Fibroblast of skin of abdomen (primary cell): ENCODE measurements around the gene DNAJC1.

Experiments
- DNase-seq: peaks from one replicate; pipeline ENCODE4 v3.0.0-alpha.2; 2013

The DNAJC1 gene

DNA sequence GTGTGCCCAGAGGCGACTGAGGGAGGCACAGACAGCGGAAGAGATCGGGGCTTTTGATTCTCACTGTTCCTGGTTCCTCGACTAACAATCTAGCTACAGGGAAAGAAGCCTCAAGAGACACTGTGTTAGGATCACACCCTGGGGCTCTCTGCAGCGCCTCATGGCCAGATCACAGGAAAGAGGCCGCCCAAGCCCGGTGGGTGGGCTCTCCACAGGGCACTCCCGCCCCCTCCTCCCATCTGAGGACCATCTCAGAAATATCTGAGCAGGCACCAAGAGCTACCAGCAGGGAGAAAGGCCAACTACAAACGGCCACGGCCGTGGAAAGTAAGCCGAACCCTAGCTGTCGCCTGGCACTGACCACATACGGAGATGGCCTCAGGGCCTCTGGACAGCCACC, 245.3 kb downstream of the DNAJC1 start:
- no peak for DNase-seq

DNA sequence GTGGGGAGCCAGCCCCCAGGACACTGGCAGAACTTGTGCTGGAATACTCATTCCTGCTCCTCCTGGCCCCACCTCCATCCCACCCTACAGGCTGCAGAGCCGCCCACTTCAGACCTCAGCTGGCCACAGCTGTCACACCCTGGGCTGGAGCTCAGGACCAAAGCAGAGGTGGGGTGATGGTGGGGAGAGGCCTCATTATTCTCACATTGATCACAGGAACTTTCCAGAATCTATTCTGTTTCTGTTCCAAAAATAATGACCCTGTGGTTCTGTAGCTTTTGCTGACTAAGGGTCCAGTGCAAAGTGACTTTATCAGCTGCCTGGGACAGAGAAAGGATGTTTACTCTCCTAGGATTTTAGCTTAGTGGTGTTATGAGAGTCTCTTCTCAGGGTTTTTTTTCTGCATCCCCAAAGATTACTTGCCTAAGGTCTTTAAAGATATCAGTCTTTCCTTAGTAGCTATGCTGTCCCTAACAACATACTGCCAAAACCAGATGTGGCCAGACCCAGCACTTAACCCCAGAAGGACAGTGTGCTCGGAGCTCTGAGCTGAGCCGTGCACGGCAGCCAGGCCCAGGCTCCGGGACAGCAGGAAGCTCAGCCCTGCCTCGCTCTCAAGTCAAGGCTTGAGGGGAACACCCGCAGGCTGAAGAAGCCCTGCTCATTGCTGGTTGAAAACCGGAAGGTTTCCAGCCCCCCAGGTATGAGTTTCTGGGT, 246.2 kb downstream of the DNAJC1 start:
- DNase-seq = no peak

DNA sequence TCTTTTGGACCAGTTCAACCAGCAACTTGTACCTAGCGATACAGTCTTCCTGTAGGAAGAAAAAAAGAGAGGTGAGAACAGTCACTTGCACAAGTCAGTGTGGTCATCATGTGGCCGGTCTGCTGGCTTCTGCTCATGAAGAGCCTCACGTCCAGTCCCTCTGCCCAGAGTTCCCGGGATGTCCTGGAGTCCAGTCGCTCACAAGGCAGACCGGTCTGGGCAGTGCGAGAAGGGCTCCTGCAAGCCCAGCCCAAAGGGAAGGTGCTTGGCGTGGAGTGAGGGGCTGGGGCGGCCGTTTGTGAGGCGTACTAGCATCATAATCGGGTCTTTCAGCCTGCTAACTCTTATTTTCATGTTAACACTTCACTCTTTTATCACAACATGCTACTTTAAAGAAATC, 246.8 kb downstream of the DNAJC1 start:
- no peak for DNase-seq

DNA sequence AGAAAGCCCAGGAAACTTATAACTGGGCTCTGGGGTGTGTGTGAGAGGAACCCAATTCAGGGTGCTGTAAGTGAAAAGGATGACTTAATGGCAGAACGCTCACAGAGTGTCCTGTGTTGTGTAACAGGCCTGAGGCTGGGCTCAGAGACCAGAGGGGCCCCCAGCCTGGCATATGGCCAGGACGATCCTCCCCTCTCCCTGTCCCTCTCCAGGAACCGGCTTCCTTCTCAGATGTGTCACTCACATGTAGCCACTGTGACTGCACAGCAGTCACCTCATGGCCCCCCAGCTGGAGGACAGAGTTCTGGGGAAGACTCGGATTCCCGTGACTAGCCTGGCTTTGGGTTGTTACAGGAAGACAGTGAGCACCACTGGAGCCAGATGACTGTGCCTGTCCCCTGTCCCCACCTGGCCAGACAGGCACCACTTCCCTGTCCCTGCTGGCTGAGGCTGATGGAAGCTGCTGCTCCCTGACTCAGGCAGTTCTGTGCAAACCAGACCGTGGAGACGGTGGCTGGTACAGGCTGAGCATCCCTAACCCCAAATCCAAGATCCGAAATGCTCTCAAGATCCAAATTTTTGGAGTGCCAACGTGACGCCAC, 249.0 kb downstream of the DNAJC1 start:
- no peak for DNase-seq

DNA sequence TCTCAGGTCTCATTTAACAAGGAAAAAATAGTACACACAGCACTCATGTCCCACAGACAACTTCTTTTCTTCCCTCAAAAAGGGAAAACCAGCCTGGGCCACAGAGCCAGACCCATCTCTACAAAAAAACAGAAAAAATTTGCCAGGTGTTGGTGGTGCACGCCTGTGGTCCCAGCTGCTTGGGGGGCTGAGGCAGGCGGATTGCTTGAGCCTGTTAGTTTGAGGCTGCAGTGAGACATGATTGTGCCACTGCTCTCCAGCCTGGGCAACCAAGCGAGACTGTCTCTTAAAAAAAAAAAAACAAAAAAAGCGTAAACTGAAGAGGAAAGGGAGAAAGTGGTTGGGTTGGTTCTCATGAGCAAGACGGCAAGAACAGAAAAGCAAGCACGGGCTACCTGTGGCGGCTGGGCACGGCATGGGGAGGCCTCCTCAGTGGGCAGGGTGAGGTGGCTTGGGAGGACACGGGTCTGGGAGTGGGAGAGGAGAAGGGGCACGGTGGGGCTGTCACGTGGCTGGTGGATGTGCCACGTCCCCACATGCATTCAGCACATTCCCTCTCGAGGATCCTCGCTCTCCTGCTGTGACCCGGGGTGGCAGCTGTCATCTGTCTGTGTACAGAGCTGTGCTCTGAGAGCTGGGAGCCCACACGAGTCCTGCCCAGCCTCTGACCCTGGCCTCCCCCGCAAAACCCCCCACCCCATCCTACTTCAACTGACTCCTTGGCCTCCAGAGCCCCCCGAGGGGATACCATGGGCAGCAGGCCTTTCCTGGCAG, 249.8 kb downstream of the DNAJC1 start:
- no peak for DNase-seq

DNA sequence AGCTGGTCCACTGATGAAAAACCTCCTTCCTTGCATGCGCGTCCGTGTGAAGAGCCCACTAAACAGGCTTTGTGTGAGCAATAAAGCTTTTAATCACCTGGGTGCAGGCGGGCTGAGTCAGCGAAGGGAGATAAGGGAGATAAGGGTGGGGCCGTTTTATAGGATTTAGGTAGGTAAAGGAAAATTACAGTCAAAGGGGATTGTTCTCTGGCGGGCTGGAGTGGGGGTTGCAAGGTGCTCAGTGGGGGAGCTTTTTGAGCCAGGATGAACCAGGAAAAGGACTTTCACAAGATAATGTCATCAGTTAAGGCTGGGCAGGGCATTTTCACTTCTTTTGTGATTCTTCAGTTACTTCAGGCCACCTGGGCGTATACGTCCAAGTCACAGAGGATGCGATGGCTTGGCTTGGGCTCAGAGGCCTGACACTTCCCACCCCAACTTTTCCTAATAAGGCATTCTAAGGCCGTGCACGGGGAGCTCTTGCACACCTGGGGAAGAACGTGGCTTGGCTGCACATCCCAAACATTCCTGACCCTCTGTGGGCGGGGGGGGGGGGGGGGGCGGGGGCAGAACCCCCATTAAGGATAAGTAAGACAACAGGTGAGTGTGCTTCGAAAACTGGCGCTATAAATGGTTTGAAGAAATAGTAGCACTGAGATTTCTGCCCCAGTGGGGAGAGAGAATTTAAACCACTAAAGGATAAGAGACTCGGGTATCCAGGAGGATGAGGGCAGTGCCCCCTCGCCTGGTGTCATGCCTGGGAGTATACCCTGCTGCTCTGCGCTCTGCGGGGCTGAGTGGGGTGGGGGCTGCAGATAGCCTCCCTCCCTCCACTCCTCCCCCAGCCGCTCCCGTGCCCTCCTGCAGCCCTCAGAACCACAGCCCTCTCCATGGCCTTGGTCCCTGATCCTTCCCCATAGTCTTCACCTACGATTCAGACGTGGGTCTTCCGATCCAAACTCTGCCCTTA, 251.9 kb downstream of the DNAJC1 start:
- DNase-seq = no peak

DNA sequence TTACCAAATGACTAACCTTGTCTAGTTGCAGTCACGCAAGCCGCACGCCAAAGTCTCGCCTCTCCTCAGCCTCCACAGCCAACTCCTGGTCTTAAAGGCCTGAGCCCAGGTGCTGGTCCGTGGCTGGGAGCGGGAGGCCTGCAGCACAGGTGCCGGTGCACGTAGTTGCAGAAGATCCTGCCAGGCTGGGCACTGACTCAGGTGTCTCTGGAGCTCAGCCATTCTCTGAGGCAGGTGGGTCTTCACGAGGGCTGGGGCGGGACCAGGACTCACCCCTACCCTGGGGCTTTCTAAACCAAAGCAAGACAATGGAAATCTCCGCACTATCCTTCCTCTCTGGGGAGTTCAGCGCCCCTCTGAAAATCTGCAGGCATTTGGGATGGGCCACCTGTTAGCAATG, 253.1 kb downstream of the DNAJC1 start:
- DNase-seq = no peak

DNA sequence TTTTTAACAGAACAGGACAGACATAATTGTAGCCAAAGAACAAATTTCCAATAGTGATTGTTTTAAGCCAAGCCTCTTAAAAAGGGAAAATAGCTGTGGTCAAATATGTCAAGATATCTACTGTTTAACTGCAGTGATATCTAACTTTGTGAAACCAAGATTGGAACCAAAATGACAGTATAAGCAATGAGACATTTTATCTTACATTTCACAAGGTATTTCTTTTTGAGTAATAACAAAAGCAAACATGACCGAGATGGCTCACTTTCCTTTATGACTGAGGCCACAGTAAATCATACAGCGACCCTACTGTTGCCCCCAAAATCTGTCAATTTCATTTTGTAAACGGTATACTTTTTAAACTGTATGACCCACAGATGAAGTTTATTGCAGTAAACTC, 253.7 kb downstream of the DNAJC1 start:
- no peak for DNase-seq

DNA sequence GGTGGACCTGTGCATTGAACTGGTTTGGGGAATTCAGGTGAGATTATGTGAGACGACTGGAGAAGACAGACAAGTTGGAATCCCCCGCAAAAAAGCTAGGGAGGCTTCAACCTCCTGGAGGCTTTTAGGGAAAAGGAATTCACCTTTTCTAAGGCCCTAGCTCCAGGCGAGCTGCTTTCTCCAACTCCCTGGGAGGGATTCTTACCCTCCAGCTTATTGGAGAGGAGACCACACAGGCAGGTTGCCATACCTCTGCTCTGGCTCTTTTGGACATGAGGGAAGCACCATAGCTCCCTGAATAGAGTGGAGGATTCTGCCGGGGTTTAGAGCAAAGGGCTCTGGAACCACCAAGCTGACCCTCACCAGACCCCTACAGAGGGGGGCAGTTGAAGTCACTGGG, 255.7 kb downstream of the DNAJC1 start:
- no peak for DNase-seq

DNA sequence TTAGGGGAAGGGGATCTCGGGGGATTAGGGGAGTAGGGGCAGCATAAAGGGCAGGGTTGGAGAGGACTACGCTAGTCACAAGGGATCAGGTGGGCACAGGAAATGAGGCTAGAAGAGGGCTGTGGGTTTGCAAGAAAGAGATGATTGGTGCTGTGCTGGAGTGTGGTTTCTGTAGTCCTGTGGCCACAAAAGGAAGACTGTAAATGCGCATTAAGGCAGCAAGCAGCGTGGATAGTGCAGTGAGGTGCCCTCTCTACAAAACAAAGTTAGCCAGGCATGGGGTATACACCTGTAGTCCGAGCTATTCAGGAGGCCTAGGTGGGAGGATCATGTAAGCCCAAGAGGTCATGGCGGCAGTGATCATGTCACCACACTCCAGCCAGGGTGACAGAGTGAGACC, 257.4 kb downstream of the DNAJC1 start:
- no peak for DNase-seq

DNA sequence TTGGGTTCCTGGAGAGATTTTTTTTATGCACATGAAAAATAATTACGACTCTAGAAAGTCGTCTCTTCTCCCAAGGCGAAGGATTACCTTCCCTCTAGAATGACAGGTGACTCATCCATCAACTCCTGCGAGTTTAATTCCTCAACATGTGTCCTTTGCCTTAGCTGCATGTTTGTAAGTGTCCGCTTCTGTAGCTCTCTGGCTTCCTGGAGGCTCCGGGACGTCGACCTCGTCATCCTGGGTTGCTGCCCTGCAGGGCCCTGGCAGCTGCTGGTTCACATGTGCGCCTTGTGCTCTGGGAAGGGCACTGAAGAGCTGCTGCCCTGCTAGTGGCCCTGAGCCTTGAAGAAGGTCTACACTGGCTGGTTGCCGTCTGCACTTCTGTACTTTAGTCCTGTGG, 259.3 kb downstream of the DNAJC1 start:
- no peak for DNase-seq

DNA sequence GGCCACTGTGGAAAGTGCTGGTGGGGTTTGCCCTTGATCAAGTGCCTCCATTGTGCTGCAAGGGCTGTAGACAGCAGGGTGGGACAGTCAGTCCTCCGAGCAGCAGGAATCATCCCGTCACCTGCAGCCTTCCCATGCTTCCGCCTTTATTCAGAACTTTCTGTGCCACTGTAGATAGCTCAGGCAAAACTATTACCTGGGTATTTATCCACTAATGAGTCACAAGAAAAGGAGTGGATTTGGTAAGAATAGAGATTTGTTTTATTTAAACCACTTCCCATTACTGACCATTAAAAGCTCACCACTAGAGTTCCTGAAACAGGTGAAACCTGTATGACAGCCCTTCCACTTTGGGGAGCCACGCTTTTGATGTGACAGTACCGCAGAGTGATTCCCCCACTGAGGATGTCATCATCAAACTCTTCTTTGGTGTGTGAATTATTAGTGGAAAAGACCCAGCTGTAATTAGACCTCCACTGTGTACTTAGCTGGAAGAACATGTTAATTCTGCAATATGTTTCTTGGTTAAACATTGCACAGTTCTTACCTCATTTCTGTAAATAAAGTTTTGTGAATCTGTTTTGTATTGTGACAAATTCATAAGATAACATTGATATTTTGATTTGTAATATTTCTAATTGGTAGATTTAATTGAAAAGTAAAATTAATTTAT, 260.7 kb downstream of the DNAJC1 start:
- DNase-seq = no peak

DNA sequence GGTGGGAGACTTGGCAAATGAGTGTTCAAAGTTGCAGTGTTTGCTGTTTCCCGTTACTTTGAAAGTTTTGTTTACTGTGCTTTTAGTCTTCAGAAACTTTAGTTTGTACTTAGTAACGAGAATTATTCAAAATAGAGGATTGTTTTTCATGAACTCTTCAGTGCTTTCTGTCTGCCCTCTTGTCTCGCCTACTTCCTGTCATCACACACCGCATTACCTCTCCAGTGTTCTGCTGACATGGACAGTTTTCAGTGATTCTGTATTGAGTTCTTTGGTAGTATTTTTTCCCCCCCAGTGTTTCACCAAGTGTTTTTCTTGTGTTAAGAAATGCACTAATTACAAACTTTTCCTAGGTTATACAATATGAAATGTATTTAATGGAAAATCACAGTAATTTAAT, 262.5 kb downstream of the DNAJC1 start:
- no peak for DNase-seq

DNA sequence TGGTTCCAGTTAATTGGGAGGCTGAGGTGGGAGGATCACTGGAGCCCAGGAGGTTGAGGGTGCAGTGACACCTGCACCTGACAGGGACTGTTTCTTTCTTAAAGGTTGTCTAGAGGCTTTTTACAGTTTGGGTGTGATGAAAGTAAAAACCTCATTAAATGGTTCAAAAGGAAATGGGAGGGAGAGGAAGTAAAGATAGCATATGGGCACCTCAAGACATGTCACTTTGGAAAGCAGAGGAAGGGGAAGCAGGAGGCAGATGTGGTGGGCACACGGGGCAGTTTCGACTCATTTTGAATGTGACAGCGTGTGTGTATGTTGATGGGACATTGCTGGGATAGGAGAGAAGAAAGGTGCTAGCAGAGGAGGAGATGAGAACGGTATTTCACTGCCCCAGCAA, 266.4 kb downstream of the DNAJC1 start:
- no peak for DNase-seq

DNA sequence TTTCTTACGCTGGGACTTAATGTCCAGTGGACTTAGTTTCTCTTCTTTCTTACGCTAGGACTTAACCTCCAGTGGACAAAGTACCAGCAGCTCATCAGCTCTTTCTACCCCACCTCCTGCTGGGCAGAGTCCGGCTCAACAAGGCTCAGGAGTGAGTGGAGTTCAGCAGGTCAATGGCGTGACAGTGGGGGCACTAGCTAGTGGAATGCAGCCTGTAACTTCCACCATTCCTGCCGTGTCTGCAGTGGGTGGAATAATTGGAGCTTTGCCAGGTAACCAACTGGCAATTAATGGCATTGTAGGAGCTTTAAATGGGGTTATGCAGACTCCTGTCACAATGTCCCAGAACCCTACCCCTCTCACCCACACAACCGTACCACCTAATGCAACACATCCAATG, 269.8 kb downstream of the DNAJC1 start:
- DNase-seq = no peak

DNA sequence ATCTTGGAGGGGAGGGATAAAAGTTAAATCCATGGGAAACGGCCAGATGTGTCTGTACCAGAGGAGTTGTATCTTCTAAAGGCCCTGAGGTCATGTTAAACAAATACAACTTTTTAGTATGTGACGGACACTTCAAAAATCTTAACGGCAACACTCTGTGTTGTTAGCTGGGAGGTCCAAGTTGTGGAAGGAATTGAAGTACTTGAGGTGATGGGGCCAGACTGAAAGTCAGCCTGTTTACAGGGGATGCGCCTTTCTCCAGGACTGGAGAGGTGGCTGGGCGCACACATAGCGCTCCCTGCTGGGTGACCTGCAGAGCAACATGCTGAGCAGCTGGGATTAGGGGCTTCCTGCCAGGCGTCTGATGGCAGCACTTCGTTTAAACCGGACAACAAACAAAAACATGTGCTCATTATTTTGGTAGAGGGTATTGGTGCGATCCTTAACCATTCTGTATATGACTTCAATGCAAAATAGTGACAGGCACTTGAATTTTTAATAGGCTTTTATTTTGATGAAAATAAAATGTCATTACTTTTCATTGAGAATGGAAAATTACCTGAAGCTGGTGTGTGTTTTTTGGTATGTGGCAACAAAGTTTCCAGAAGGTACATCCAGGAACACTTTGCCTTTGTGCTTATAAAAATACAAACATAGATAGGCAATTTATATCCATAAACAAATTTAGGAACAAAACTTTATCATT, 271.3 kb downstream of the DNAJC1 start:
- peak; percentile 66 for DNase-seq

DNA sequence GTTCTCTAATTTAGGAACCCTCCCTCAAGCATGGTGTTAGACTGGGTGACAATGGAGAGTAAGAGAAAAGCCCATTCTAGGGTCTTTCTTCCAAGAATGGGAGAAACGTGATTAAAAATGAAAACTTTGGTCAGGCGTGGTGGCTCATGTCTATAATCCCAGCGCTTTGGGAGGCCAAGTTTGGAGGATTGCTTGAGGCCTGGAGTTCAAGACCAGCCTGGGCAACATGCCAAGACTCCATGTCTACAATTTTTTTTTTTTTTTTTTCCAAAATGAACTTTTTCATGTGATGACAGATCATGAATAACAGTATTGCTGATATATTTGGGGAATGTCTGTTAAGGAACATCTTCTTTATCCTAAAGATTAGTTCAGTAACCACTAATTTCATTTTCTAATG, 274.9 kb downstream of the DNAJC1 start:
- no peak for DNase-seq

DNA sequence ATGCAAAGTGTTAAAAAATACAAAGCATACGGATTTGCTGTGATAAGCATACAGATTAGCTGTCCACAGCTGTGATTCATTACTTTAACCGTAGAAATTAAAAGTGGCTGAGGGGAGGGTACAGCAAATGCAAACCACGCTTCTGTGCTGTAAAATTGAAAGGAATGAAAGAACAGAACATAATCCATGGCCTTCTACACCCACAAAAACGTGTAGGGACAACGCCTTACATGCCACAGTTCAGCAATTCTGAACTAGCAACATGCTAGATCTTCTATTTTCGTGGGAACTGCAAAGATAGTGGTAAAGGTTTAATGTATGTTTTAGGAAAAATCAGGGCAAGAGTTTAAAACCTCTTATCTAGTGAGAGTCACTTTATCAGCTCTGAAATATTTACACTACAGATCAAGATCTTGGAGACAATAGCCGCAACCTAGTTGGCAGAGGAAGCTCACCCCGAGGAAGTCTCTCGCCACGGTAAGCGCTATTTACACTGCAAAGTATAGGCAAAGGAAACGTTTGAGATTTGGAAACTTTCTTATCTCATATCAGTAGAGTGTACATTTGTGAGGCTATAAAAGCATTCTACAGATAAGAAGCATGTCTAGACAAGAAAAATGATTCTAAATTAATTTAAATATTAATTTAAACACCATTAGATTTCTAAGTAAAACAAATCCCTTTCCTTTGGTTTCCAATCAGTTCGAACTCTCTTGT, 275.9 kb downstream of the DNAJC1 start:
- peak; percentile 46 for DNase-seq

DNA sequence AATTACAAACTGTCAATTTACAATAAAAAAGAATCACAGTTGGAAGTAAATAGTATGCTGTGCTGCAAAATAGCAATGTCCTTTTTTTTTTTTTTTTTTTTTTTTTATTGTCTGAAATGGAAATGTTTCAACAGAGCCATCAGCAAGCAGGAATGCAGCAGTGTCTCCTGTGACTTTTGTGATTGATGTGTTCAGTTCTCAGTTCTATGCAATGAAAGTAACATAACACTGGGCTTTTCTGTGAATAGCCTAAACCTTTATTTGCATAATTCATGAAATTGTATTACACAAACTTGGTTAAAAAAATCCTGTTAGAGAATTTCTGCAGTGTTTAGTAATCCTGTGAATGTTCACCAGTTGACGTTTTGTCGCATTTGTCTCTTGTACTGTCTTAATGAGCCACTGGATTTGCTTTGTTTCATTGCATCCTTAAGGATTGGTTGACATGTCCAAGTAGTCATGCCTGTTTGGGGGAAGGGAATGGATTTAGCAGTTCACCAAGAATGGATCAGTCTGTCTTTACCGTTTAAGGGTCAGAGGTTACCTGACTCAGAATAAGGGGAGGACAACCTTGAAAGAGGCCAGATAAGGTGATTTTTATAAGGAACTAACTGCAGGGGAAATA, 276.8 kb downstream of the DNAJC1 start:
- peak; percentile 67 for DNase-seq

DNA sequence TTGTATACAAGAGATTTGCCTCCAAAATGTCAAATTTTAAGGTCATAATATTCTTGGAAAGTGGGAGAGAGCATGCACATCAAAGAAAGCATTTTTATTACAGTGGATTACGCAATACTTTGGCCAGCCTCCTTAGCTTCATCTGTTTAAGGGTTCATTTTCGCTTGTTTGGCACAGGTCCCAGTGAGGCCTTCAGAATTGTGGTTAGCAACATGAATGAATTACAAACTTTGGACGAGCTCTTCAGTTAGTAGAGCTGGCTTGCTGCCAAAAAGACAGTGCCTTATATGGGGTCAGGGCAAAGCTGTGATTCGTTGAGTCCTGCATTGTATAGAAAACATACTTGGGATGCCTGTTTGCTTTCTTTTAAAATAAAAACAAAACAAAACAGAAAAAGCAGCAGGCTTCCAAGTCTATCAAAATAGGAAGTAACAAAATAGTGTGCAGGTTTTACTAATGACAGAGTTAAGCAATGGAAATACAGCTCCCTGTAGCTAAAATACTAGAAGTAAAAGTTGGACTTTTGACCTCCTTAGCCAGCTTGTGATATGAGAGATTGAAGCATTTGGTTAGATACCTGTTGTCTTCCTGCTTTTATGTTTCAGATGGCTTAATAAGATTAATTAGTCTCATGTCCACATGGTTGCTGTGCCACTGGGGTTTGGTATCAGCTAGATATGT, 278.7 kb downstream of the DNAJC1 start:
- peak; percentile 100 for DNase-seq
